ENCODE measurements around the gene GLIPR2.
"Not testable (repeated sequence)": the region's sequence is repeated elsewhere in the genome, so short reads cannot be mapped to it uniquely, and the experiment has no call there.

Gene GLIPR2, protein sequence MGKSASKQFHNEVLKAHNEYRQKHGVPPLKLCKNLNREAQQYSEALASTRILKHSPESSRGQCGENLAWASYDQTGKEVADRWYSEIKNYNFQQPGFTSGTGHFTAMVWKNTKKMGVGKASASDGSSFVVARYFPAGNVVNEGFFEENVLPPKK

DNA sequence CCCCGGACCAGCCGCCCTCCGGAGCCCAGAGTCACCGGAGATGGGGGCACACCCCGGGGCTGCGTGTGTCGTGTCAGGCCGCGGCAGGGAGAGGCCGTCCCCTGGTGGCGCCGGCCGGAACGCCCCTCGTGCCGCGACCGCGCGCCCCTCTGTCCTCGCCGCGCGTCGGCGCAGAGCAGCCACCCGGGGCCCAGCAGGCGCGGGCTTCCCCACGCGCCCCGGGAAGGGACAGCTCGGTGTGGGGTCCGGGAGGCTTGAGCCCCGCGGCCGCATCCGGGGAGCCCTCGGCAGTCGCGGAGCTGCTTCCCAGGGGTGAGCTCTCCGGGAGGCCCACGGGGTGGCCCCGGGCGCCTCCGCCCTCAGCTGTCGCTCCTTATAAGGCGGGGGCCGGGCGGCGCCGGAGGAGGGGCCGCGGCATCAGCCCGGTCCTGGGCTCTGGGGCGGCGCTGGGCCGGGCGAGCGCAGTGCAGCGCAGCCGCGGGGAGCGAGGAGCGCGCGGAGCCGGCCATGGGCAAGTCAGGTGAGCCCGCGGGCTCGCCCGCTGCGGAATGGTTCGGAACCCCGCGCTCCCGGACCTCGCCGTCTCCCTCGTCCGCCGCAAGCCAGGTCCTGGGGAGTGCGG, at the start of gene GLIPR2:
Gene GLIPR2 (plus strand): TSS at position 462 of the 622 bp plus-strand sequence. CDS start 46 bp downstream, at position 508.
- DNase-seq: peak; percentile 76

DNA sequence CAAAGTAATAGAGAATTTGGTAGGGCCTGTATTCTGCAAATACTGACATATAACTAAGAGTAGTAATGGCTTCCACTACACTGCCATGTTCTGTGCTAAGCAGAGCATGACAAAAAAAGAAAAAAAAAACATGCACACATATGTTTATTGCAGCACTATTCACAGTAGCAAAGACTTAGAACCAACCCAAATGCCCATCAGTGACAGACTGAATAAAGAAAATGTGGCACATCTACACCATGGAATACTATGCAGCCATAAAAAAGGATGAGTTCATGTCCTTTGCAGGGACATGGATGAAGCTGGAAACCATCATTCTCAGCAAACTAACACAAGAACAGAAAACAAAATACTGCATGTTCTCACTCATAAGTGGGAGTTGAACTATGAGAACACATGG, 49.5 kb upstream of the GLIPR2 start:
- DNase-seq: not testable (repeated sequence)

DNA sequence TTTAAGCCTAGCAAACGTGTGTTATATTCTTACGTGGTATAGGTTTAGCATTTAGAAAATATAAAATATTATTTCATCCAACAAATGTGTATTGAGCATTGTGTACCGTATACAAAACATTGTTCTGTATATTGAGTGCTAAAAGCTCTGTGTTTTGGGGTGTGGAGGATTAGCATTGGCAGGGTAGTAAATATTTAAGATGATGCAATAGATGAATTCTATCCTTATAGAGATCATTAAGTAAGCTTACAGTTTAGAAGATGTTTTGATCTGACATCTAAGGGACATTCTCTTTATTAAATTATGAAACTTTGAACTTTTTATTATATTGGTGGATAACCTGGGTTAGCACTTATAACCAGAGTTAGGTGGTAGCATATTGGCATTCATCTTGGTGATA, 48.5 kb upstream of the GLIPR2 start:
- no peak for DNase-seq

DNA sequence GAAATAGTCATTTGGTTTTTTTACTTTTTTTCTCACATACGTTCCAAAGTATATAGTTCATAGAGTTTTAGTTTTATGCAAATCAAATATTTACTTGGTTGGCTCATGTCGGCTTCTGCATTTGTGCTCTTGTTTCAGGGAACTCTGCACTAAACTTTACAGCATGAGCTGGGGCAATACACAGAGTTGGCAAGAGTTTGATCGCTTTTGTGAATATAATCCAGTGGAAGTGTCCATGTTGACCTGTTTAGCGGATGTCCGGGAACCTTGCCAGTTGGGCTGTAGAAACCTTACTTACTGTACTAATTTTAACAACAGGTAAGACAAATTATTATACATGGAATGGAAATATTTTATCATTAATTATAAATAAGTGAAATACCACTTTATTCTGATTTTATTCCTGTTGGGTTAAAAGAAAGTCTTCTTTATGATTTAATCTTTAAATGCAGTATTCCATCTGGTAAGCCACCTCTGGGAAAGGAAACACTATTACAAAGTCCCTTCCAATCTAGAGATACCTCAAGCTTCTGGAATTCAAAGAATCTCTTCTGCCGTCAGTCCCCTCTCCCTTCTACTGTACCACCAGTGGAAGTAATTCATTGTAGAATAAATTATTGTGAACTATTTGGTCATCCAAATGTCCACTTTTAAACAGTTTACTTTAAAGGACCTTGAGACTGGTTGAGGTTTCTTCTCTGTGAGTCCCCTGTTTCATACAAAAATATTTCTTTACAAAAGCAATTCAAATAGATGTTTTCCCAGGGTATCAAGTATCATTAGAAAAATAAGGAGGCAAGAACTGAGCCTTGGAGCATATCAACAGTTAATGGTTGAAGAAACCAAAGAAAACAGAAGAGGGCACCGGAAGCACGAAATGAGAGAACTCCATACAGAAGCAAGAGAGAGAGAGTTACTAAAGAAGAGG, 45.2 kb upstream of the GLIPR2 start:
- DNase-seq: no peak

DNA sequence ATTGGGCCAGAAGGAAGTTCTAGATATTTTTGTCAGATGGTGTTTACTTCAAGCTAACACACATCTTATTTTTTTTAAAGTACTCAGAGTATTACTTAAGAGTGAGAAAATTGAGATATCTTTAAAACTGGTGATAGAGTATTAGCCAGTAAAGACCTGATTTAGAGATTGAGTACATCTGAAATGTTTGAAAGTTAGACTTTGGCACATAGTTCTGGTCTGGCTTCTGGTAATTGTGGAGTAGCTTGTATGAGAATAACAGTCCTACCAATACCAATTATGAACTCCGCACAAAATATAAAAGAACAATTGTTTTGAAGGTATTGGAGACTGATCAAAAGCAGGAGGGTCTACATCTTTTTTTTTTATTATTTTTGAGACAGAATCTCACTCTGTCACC, 44.5 kb upstream of the GLIPR2 start:
- no peak for DNase-seq

DNA sequence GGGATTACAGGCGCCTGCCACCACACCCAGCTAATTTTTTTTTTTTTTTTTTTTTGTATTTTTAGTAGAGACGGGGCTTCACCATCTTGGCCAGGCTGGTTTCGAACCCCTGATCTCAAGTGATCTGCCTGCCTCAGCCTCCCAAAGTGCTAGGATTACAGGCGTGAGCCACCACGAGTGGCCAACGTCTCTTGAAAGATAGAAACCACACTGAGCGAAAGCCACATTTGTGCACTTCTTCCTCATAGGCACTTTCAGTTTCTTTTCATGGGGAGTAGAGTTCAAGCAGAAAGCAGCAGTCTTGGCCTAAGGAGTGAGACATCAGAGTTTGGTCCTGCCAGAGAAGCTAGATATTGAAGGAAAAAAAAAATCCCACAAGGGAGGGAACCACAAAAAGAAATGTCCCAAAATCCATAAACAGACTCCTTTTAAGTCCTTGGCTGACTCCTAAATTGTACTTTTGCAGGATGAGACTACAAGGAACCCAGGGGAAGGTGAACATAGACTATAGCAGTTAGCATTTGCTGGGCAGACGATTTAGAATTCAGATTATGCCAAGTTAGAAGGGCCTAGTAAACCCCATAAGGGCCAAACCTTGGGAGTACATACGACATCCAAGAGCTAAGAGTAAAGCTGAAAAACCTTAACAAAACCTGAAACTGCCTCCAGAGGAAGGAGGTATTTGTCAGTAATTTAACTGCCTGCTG, 43.9 kb upstream of the GLIPR2 start:
- DNase-seq: peak; percentile 41

DNA sequence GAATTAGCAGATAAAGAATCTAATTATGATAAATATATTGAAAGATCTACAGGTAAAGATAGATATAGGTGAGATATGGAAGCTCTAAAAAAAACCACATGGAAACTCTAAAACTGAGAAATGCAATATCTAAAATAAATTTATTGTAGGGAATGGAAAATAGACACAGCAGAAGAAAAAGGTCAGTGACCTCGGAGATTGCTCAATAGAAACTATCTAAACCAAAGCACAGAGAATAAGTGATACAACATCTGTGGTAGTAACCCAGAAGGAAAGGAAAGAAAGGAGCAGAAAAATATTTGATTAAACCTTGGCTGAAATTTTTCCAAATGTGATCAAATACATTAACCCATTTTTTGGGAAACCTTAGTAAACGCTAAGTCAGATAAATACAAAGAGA, 43.1 kb upstream of the GLIPR2 start:
- DNase-seq: no peak

DNA sequence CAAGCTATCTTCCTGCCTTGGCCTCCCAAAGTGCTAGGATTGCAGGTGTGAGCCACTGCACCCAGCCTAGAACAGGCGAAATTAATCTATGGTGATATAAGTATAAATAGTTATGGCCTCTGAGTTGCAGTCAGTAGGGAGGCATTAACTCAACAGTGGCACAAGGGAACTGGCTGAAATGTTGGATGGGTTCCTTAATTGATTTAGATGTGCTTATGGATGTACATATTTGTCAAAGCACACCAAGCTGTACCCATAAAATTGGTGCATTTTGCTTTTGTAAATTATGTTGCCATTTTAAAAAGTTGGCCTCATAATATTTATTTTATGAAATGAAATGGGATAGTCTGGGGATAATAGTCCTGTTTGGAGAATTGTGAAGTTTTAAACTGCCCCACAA, 36.8 kb upstream of the GLIPR2 start:
- DNase-seq: no peak

DNA sequence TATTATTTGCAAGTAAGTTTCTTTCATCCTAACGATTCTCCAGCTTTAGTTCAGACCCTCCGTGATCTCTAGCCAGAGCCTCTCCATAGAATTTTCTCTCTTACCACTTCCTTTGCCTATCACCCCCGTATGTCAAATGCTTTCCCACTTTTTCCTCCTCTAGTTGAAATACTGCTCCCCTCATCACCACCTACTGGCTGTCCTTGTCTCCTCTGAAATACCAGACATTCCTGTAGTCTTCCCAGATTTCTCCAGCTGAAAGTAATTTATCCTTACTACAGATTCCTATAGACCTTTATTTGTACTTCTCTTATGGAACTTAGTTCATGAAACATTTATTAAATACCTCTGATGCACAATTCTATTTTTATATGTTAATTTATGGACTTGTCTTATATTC, 36.0 kb upstream of the GLIPR2 start:
- DNase-seq: no peak

DNA sequence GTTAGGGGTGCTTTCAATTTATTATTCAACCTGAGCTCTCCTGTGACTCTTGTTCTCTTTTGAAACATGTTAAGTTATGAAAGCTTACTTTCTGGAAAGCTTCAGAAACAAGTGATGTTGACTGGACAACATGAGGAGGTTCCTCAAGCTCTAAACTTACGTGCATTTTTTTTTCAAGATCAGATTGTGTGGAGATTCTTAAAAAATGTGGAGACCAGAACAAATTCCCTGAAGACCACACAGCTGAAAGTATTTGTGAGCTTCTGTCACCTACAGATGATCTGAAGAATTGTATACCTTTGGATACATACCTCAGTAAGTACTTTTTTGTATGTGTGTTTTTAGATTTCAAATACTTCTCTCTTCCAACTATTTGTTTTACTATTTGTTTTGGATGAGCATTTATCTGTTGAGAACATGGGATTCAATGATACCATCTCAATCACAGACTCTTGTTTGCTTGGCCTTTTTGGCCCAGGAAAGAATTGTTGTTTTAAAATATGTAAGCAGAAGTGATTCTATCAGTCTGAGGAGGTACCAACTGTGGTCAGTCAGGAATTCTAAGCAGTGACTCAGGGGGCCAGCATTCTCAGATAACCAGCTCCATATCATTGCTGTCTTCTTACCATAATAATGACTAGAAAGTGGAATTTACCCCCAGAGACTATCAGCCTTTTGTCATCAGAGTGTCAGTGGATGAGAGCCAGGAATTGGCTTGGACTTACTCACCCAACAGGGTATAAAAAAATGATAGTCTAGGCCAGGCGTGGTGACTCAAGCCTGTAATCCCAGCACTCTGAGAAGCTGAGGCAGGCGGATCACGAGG, 34.4 kb upstream of the GLIPR2 start:
- DNase-seq: no peak

DNA sequence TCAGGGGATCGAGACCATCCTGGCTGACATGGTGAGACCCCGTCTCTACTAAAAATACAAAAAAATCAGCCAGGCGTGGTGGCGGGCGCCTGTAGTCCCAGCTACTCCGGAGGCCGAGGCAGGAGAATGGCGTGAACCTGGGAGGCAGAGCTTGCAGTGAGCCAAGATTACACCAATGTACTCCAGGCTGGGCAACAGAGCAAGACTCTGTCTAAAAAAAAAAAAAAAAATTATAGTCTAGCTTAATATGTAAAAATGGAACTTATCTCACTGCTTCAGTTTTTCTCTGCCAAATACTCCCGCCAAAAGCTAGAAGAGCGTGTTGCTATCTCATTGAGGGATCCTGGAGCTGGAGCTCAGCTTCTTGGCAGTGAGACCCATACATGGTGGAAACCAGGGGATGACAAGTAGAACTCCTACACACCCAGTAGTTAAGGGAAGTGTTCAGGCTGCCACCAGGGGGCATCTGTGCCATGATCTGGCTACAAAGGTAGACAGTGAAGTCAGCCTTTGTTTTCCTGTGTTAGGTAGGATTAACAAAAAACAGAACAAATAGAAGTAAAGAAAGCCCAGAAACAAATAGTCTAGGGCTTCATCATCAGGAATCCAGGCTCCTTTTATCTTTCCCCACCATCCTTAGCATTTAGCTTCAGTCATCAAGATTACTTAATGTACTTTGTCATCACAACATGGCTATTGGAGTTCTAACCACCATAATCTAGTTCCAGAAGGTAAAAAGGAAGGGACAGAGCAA, 33.6 kb upstream of the GLIPR2 start:
- peak; percentile 83 for DNase-seq

DNA sequence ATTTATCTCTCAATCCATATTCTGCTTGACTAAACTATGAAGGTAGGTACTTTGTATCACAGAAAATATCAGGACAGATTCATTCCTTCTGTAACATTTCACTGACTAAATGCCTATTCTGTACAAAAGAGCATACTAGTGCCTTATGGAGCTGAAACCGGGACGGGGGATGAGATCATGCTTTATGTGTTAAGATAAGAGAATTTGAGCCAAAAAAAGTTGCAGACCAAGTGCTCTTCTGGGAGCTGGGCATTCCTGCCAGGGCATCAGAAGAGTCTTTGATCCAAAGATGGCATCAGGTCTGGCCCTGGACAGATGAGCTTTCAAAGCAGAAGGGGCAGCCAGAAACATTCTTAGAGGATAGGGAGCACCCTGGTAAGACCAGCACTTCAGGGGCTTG, 27.5 kb upstream of the GLIPR2 start:
- no peak for DNase-seq

DNA sequence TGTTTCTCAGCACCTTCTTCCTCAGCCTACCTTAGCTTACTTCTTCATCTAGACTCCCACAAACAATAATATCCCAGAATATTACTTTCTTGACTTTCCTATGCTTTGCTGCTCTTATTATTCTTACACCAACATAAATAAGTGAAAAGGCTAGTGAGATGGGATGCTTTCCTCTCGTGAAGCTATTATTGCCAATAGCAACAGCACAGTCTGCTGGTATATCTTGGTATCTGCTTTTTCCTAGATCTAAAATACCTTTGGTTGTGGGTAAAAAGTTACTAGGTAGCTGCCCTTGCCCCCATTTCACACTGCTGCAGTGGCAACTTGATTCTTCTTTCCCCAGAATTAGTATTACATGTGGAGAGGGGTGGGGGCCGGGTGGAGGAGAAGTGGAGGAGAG, 26.1 kb upstream of the GLIPR2 start:
- no peak for DNase-seq

DNA sequence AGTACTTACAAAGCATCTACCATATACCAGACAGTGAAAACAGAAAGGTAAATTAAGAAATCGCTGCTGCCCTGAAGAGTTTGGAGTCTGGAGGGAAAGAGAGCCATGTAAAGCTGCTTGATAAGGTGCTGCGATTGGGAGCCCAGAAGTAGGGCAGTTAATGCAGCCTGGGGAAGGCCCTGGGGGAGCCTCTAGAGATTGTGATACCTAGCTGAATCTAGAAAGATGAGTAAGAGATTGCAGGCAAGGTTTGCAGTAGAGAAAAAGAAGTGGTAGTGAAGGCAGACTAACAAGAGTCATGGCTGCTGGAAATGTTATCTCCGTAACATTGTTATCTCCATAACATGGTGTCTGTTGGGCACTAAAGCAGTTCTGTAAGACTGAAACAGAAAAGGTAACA, 24.0 kb upstream of the GLIPR2 start:
- no peak for DNase-seq

DNA sequence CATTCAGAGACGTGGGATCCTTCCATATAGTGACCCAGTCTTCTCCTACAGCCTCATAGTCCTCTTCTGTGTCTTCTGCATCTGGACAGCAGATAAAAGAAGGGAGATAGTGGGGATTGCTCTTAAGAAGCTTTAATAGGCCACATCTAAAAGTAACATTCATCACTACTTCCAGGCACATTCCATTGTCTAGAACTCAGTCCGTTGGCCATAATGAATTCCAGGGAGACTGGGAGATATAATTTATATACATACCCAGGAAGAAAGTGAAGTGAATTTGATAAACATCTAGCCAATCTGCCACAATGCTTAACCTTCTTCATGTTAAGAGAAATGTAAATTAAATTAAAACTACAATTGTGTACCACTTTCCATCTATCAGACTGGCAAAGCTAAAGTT, 22.5 kb upstream of the GLIPR2 start:
- DNase-seq: no peak

DNA sequence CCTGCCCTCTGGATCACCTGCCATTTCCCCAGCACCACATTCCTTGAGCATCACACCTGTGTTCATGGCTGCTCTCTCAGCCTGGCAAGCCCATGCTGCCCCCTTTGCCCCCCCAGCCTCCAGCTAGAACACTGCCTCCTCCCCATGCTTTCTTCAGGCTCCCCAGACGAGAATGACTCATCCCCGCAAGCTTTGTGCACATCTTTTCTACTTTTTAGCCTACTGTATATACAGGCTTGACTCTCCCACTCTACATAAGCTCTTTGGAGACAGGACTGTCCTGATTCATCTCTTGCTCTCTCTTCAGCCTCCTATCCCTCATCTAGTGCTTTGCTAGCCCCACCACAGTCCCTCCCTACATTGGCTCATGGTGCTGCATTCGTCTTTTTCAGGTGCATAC, 19.9 kb upstream of the GLIPR2 start:
- DNase-seq: no peak

DNA sequence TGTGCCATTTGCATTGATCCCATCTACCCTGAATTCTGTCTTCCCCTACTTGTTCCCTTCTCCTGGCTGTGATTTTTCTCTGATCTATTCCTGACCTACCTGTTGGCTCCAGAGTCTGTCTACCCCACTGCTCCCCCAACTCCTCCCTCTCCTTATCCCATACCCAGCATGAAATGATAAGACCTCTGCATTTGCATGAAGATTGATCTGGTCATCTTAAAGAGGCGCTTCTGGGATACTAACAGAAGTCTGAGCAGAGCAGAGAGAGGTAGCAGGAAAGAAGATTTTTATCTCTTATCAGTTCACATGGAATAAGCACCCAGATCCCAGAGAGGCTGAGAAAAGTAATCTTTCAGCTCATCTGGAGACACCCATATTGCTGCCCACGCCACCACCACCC, 18.3 kb upstream of the GLIPR2 start:
- DNase-seq: no peak

DNA sequence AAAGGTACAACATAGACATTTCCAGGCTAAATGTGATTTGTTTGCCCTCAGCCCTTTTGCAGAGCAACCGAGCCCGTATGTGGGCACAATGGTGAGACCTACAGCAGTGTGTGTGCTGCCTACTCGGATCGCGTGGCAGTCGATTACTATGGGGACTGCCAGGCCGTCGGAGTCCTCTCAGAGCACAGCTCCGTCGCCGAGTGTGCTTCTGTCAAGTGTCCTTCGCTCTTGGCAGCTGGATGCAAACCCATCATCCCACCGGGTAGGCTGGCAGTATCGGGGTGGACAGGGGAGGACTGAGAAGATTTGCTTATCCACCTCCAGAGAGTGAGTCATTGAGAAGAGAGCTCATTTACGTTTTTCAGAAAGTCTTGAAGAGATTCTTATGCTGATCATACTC, 17.8 kb upstream of the GLIPR2 start:
- DNase-seq: no peak

DNA sequence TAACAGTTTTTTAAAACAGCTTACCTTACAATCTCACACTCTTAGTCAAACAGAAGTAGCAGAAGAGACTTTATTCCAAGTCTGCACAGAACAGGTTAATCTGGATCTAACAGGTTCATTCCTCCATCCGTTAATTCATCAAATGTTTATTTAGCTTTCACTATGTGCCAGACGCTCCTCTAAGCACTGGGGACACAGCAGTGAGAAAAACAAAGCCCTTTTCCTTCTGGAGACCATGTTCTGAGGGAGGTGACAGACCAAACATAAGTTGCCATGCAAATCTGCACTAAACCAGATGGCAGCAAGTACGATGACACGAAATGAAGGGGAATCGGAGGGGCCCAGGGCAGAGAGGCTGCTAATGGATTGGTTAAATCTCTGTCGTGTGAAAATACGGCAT, 17.1 kb upstream of the GLIPR2 start:
- no peak for DNase-seq

DNA sequence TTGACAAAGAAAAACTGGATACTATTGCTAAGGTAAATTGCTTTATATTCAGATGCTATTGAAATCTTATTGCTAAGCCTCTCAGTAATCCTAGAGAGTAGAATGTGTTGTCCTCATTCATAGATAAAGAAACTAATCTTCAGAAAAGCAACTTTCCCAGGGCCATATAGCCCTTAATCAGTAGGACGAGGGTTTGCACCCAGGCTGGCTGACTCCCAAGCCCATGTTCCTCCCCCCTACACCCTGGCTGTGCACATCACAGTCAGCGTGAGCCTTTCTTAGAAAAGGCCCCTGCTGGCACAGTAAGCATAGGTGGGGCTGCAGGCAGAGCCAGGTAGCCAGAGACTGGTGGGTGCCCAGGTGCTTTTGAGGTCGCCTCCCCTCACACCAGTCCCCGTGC, 15.8 kb upstream of the GLIPR2 start:
- DNase-seq: no peak

DNA sequence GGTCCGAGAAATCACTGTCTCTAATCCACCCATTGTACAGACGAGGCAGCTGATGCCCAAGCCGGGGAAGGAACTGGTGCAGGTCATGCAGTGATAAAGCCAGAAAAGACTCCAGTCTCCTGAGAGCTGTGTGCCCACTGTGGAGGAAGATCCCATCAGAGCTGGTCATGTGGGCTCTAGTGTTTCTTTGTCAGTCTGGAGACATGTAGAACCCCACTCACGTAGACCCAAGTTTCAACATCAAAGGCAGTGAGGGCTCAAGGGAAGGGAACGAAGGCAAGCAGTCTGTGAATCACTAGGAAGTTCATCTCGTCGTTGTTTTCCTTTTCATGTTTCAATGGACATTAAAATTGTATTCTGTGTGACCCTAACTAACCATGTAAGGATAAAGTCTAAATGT, 14.6 kb upstream of the GLIPR2 start:
- no peak for DNase-seq

DNA sequence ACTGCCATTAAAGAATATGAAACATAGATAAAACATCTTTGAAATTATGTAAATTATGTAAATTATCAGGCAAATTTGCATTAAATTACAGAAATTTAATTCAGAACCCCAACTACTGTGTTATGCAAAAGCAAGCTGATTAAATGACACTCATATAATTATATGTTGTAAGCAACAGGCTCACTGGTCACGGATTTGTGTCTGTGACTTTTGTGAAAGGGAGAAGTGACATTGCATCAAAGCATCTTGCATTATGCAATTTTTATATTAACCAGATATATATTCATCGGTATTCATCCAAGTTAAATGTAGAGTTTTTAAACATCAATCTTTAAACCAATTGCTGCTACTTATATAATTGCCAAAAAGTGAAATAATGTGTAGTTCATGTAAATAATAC, 13.0 kb upstream of the GLIPR2 start:
- no peak for DNase-seq
